BE2C (cell line): ENCODE measurements around the gene ZPLD1.

Source experiments
- DNase-seq: peaks from one replicate; pipeline ENCODE4 v3.0.0-alpha.2; 2020
- H3K27me3 ChIP-seq: fragments of 250-450 bp; sonication (Bioruptor Pico); 2 replicates; pipeline ENCODE4 v1.5.1; 2020; ENCODE audit warnings: mild to moderate bottlenecking
- H3K36me3 ChIP-seq: fragments of 250-450 bp; sonication (Bioruptor Pico); 2 replicates; pipeline ENCODE4 v1.5.1; 2020; ENCODE audit warnings: mild to moderate bottlenecking
- H3K4me1 ChIP-seq: fragments of 250-450 bp; sonication (Bioruptor Pico); 2 replicates; pipeline ENCODE4 v1.5.1; 2020
- H3K4me3 ChIP-seq: 2 replicates; pipeline ENCODE4 v1.5.1; 2011; ENCODE audit warnings: low read depth, low read length
- H3K9me3 ChIP-seq: fragments of 250-450 bp; sonication (Bioruptor Pico); 2 replicates; pipeline ENCODE4 v1.5.1; 2020
- TF ChIP-seq, protein P1 (sequence below): IDR thresholded peaks from 2 replicates; pipeline ENCODE4 v1.5.1; 2012; ENCODE audit warnings: mild to moderate bottlenecking, low read depth, low read length

Gene ZPLD1

DNA sequence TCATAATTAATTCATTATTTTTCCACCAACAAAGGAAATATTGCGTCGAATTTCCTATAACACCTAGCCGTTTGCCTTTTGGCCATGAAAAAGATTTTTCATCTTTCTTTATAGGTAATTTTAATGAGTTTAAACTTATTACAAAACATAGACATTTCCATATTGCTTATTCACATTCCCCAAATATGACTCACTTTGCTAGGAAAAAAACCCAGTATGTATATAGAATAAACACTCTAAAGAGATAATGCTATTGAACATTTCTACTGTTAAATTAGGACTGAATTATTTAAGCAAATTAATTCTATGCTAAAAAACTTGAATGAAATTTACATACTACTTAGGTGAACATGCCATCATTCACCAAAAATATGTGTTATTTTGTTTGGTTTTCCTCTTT lies 16.2 kb downstream of the ZPLD1 start:
- Histone ChIP-seq H3K27me3 (no peaks in the 10 kb centered on the region), H3K4me3 (no peak overlapping the region), H3K36me3 (no peaks in the 10 kb centered on the region), H3K4me1 (peaks cover 4% of the 10 kb centered on the region; the same call in 1 of the 2 replicates), H3K9me3 (no peaks in the 10 kb centered on the region)
- DNase-seq = no peak
- TF ChIP-seq, protein P1, sequence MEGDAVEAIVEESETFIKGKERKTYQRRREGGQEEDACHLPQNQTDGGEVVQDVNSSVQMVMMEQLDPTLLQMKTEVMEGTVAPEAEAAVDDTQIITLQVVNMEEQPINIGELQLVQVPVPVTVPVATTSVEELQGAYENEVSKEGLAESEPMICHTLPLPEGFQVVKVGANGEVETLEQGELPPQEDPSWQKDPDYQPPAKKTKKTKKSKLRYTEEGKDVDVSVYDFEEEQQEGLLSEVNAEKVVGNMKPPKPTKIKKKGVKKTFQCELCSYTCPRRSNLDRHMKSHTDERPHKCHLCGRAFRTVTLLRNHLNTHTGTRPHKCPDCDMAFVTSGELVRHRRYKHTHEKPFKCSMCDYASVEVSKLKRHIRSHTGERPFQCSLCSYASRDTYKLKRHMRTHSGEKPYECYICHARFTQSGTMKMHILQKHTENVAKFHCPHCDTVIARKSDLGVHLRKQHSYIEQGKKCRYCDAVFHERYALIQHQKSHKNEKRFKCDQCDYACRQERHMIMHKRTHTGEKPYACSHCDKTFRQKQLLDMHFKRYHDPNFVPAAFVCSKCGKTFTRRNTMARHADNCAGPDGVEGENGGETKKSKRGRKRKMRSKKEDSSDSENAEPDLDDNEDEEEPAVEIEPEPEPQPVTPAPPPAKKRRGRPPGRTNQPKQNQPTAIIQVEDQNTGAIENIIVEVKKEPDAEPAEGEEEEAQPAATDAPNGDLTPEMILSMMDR = no peak

DNA sequence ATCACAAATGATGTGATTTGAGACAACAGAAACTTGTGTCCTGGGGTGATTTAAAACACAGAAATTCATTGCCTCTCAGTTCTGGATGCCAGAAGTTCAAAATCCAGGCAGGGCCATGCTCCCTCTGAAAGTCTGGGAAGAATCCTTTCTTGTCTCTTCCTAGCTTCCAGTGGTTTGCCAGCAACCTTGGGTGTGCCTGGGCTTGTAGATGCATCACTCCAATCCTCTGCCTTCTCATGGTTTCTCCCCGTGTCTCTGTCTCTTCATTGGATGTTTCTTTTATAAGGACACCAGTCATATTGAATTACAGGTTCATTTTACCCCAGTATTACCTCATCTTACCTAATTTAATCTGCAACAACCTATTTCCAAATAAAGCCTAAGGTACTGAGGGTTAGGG lies 16.7 kb downstream of the ZPLD1 start:
- H3K36me3 ChIP-seq = no peaks in the 10 kb centered on the region
- no peak overlapping the region for H3K4me3 ChIP-seq
- no peak for DNase-seq
- peaks cover 4% of the 10 kb centered on the region; the same call in 1 of the 2 replicates for H3K4me1 ChIP-seq
- TF ChIP-seq, protein P1 = no peak
- no peaks in the 10 kb centered on the region for H3K27me3 ChIP-seq
- no peaks in the 10 kb centered on the region for H3K9me3 ChIP-seq

DNA sequence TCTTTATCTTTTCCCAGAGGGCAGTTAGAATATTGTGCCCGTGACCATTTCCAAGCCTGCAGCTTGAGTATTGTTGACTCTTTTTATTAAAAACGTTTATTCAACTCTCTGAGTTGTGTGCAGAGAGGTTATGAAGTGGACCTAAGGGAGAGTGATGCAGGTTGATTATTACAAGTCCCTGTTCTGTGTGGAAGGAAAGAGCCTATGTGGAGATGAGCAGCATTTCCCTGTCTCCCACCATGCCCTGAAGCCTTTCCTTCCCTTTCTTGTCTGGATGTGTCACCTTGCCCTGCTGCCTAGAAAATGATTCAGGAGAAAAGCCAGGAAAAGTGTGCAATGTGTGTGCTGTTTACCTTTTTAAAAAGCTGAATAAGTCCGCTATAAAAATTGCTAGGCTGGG lies 19.4 kb downstream of the ZPLD1 start:
- no peaks in the 10 kb centered on the region for H3K36me3 ChIP-seq
- H3K9me3 ChIP-seq = no peaks in the 10 kb centered on the region
- no peak overlapping the region for H3K4me3 ChIP-seq
- DNase-seq = no peak
- H3K4me1 ChIP-seq = no peaks in the 10 kb centered on the region
- TF ChIP-seq, protein P1 = no peak
- no peaks in the 10 kb centered on the region for H3K27me3 ChIP-seq

DNA sequence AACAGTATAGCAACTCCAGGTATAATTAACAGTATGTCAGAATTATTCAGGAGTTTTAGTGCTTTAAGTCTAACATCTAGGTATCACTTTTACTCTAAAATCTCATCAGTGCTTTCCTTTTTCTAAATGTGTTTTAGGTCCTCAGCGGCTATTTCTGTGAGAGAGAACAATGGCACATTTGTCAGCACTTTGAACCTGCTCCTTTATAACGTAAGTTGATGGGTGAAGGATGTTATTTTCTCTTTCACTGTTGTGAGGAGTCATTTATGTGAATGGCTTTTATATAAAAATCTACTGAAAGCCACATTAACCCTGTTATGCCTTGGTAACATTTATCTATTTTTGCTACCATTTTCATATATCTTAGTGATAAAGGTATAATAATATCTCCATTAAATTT lies 22.8 kb downstream of the ZPLD1 start:
- TF ChIP-seq, protein P1 = no peak

DNA sequence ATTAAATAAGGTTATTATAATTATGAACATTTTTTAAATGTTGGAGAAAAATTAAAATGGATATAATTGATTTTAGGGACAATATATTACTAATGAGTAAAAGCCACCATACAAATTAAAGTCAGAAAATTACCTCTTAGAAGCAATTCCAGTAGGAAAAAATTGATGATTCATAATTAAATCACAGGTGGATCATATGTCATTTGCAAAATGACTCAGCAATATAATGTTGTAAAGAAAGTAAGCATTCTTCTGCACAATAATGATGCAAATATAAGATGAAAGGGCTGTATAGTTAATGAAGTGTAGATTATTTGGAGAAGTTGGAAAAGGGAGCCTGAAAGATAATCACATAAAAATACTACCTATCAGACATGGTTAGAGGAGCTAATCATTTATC lies 25.8 kb downstream of the ZPLD1 start:
- no peak for DNase-seq
- Histone ChIP-seq H3K27me3 (no peaks in the 10 kb centered on the region), H3K4me1 (no peaks in the 10 kb centered on the region; the same call in 1 of the 2 replicates), H3K4me3 (no peak overlapping the region), H3K36me3 (no peaks in the 10 kb centered on the region), H3K9me3 (no peaks in the 10 kb centered on the region)
- TF ChIP-seq, protein P1 = no peak

More for the DNA sequence above, 22.8 kb downstream of the ZPLD1 start:
- Histone ChIP-seq H3K36me3 (no peaks in the 10 kb centered on the region), H3K4me3 (no peak overlapping the region), H3K4me1 (no peaks in the 10 kb centered on the region; the same call in 1 of the 2 replicates), H3K9me3 (no peaks in the 10 kb centered on the region), H3K27me3 (no peaks in the 10 kb centered on the region)
- DNase-seq = no peak

DNA sequence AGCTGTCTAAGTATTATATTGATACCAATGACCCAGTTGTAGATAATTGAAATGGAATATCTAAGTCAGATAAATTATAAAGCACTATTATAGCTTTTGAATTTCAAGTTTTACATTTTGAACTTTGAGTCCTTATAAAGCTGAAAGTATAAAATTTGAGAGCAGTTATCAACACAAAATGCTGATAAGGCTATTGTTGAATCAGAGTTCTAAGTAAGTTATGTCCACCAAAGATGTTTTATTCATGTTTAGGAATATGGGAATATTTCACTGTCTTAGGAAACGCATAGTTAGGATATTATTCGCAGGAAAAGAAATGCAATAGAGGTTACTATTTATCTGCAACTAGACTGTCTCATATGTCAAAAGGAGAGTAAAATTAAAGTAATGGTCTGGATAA lies 29.4 kb downstream of the ZPLD1 start:
- no peak for DNase-seq
- TF ChIP-seq, protein P1 = no peak
- H3K4me3 ChIP-seq = no peak overlapping the region

More for the DNA sequence above, 29.4 kb downstream of the ZPLD1 start:
- H3K9me3 ChIP-seq = no peaks in the 10 kb centered on the region
- H3K27me3 ChIP-seq = no peaks in the 10 kb centered on the region
- no peaks in the 10 kb centered on the region for H3K36me3 ChIP-seq
- H3K4me1 ChIP-seq = no peaks in the 10 kb centered on the region; the same call in 1 of the 2 replicates
